ENCODE measurements around the gene PCNX2. TPM values are rescaled to one million over a fixed set of nuclear protein-coding genes. Genes with fewer than 3 reads are reported as not detected.

The PCNX2 gene
- total and polyA plus RNA-seq, 2 experiments from 2014 or later: 42.9 to 88.3 TPM

GRCh38 chr1:233237647-233238046, 57.9 kb downstream of the PCNX2 start (continued):
- no peak for TF ChIP-seq ZNF462 (CRISPR knock-in tag; IDR thresholded peaks at IDR 0.05)
- no peak for TF ChIP-seq POLR2AphosphoS5 (IDR thresholded peaks at IDR 0.05; ENCODE audit: low read depth)

GRCh38 chr1:233233508-233234040, 62.0 kb downstream of the PCNX2 start:
- Histone ChIP-seq H3K4me3 (no peak overlapping the region), H2AFZ (no peak overlapping the region), H3K27me3 (ENCODE audit: insufficient read depth) (no peaks in the 10 kb centered on the region), H4K20me1 (replicated peaks; ENCODE audit: insufficient read depth) (peaks cover 3% of the 10 kb centered on the region), H3K9me2 (ENCODE audit: insufficient read depth) (no peaks in the 10 kb centered on the region), H3K4me1 (ENCODE audit: insufficient read depth) (no peaks in the 10 kb centered on the region), H3K36me3 (ENCODE audit: insufficient read depth) (peaks cover 20% of the 10 kb centered on the region; the same call in 1 of the 2 replicates), H3F3A (replicated peaks; ENCODE audit: low read depth) (no peaks in the 10 kb centered on the region), H3K4me2 (no peak overlapping the region), H3K79me2 (replicated peaks; ENCODE audit: insufficient read depth) (no peaks in the 10 kb centered on the region), H3K27ac (ENCODE audit: low read depth) (no peak overlapping the region)
- Mint-ChIP-seq H3K27me3 (ENCODE audit: insufficient read depth, low read depth, poor library complexity) (no peaks in the 10 kb centered on the region), H3K4me1 (peaks cover 22% of the 10 kb centered on the region), H3K27ac (peak overlapping the region; percentile 46), H3K4me3 (no peak overlapping the region), H3K36me3 (ENCODE audit: low read depth) (peaks cover 60% of the 10 kb centered on the region), H3K9me3 (no peaks in the 10 kb centered on the region)
- DNase-seq (ENCODE audit: low spot score): no peak
- no peak for ATAC-seq
- TF ChIP-seq REST (IDR thresholded peaks at IDR 0.05; ENCODE audit: unreplicated experiment) (no peak), STAT1 (IDR thresholded peaks at IDR 0.05; ENCODE audit: unreplicated experiment) (no peak), POLR2AphosphoS5 (IDR thresholded peaks at IDR 0.05; ENCODE audit: low read depth) (no peak), EZH2phosphoT487 (IDR thresholded peaks at IDR 0.05; ENCODE audit: unreplicated experiment) (no peak), EZH2 (IDR thresholded peaks at IDR 0.05; ENCODE audit: low read depth, unreplicated experiment) (no peak), ZNF331 (CRISPR knock-in tag; IDR thresholded peaks at IDR 0.05; ENCODE audit: low read depth) (no peak), CTCF (conservative IDR thresholded peaks at IDR 0.05; ENCODE audit: low read depth in 2 of 2) (no peak)
